Measurements from ENCODE around the gene BRCA1. TPM values are rescaled to one million over a fixed set of nuclear protein-coding genes. Genes with fewer than 3 reads are reported as not detected.

BRCA1 gene
- total RNA-seq, 1 donor from 2014 or later: 29.5 TPM

- TF ChIP-seq, protein P1, sequence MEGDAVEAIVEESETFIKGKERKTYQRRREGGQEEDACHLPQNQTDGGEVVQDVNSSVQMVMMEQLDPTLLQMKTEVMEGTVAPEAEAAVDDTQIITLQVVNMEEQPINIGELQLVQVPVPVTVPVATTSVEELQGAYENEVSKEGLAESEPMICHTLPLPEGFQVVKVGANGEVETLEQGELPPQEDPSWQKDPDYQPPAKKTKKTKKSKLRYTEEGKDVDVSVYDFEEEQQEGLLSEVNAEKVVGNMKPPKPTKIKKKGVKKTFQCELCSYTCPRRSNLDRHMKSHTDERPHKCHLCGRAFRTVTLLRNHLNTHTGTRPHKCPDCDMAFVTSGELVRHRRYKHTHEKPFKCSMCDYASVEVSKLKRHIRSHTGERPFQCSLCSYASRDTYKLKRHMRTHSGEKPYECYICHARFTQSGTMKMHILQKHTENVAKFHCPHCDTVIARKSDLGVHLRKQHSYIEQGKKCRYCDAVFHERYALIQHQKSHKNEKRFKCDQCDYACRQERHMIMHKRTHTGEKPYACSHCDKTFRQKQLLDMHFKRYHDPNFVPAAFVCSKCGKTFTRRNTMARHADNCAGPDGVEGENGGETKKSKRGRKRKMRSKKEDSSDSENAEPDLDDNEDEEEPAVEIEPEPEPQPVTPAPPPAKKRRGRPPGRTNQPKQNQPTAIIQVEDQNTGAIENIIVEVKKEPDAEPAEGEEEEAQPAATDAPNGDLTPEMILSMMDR (conservative IDR thresholded peaks at IDR 0.05; ENCODE audit: low read depth, low read length): no peak
- DNase-seq (ENCODE audit: low read depth): no peak
- H3K4me3 ChIP-seq (ENCODE audit: low read depth, low read length): no peak overlapping the region
Observed at GRCh38 chr17:43014649-43015542, 110.3 kb downstream of the BRCA1 start.

DNA sequence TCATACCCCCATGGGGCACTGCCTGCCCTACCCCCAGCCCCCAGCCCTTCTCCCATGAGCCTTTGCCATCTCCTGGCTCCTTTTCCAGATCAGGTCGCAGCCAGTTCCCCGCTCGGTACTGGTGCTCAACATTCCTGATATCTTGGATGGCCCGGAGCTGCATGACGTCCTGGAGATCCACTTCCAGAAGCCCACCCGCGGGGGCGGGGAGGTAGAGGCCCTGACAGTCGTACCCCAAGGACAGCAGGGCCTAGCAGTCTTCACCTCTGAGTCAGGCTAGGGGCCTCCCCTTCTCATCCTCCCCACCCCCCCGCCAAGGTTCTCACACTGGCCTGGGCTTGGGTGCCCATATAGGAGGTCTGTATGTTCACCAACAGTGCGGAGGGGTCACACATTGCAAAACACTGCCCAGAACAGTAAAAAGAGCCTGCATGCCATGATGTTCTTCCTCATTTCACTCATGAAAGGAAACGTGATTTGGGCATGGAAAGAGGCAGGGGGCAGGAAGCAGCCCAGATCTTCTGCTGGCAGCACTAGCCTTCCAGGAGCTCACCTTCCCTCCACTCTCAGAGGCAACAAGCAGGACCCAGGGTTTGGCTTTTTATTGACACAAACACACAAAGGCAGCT lies 111.0 kb downstream of the BRCA1 start:
- TF ChIP-seq, protein P1 (conservative IDR thresholded peaks at IDR 0.05; ENCODE audit: low read depth, low read length): no peak
- H3K4me3 ChIP-seq (ENCODE audit: low read depth, low read length): no peak overlapping the region
- no peak for DNase-seq (ENCODE audit: low read depth)

- no peak overlapping the region for H3K4me3 ChIP-seq (ENCODE audit: low read depth, low read length)
- DNase-seq (ENCODE audit: low read depth): no peak
- TF ChIP-seq, protein P1 (conservative IDR thresholded peaks at IDR 0.05; ENCODE audit: low read depth, low read length): no peak
Observed at GRCh38 chr17:43013296-43013695, 111.9 kb downstream of the BRCA1 start.

DNA sequence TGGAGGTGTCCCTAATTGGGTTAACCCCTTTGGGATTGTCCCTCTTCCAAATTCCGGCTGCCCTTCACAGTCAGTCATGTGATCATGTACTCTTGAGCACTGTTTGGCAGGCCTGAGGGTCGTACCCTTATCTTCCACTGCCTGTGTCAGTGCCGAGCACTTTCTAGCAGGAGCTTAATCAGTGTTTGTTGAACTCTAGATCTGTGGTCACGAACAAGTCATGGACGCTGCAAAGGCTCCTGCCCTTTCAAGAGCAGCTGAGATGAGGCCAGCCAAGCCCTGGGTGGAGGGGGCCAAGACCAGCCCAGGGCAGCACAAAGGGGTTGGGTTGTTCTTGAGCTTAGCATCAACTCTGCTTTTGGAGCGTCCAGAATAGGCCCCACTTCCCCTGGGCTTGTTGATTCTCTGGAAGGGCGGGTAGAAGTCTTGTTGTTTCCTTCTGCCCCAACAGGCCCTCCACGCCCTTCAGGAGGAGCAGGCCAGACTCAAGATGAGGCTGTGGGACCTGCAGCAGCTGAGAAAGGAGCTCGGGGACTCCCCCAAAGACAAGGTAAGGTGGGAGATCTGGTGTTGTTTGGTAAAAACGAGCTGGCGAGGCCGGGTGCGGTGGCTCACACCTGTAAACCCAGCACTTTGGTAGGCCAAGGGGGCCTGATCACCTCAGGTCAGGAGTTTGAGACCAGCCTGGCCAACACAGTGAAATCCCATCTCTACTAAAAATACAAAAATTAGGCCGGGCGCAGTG lies 113.3 kb downstream of the BRCA1 start:
- DNase-seq (ENCODE audit: low read depth): no peak
- TF ChIP-seq, protein P1 (conservative IDR thresholded peaks at IDR 0.05; ENCODE audit: low read depth, low read length): no peak
- no peak overlapping the region for H3K4me3 ChIP-seq (ENCODE audit: low read depth, low read length)

DNA sequence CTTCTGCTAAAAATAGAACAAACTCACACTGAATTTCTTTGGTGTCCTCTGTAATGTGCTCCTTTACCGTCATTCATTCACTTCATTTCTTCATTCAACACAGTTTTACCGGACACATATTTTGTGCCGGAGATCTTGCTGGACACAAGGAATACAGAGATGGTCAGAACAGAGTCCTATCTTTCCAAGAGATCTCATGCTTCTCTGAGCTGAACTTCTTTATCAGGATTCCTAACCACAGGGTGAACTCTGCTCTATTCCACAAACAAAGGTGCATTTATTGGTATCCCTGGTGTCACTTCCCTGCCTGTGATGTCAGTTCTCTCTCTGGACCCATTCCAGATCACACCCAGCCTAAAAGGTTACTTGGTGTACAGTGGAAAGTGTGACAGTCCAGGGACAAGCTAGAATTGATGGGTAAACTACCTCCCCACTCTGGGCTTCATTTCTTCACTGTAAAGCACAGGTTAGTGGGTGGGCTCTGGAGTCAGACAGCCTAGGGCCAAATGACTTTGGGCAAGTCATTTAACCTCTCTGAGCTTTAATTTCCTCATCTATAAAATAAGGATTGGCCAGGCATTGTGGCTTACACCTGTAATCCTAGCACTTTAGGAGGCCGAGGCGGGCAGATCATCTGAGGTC lies 114.4 kb downstream of the BRCA1 start:
- no peak for DNase-seq (ENCODE audit: low read depth)

More for the DNA sequence above, 114.4 kb downstream of the BRCA1 start:
- TF ChIP-seq, protein P1 (conservative IDR thresholded peaks at IDR 0.05; ENCODE audit: low read depth, low read length): no peak
- no peak overlapping the region for H3K4me3 ChIP-seq (ENCODE audit: low read depth, low read length)
